ENCODE results near the gene TBP.
A peak's percentile ranks its signal among the peaks of the same experiment; 100 is the strongest.

Gene TBP

GRCh38 chr6:170535004-170535403 is 19.2 kb upstream of the TBP start:
- Histone ChIP-seq H2AK5ac (ENCODE audit: low read length, severe bottlenecking) (no peak overlapping the region), H2BK12ac (ENCODE audit: low read length in 2 of 2) (peak overlapping the region in 1 of 2 experiments; percentile 15), H2BK120ac (ENCODE audit: low read depth, low read length) (no peak overlapping the region), H3K14ac (ENCODE audit: low read length in 2 of 2) (no peak overlapping the region), H3K18ac (ENCODE audit: low read depth in 1 of 2, low read length in 2 of 2) (no peak overlapping the region), H2BK15ac (ENCODE audit: low read depth, poor library complexity, severe bottlenecking) (no peak overlapping the region), H3K4ac (ENCODE audit: low read depth in 1 of 2, low read length in 2 of 2) (no peak overlapping the region), H2AFZ (ENCODE audit: low read depth, low read length) (no peak overlapping the region), H3K4me1 (ENCODE audit: control insufficient read depth, insufficient read depth, low read depth, low read length) (peaks cover 5% of the 10 kb centered on the region), H2BK5ac (ENCODE audit: low read depth, low read length, poor library complexity, severe bottlenecking) (no peak overlapping the region), H3K23ac (ENCODE audit: low read length in 2 of 2) (no peak overlapping the region), H4K91ac (ENCODE audit: low read length) (no peak overlapping the region), H3K4me2 (ENCODE audit: low read length, poor library complexity, severe bottlenecking) (no peak overlapping the region), H3K27me3 (ENCODE audit: control insufficient read depth in 1 of 2, insufficient read depth in 1 of 2, low read length in 2 of 2) (no peaks in the 10 kb centered on the region), H3K9me3 (ENCODE audit: control insufficient read depth, low read length) (no peaks in the 10 kb centered on the region), H4K8ac (ENCODE audit: low read length) (no peak overlapping the region), H3K27ac (ENCODE audit: low read length, poor library complexity, severe bottlenecking) (no peak overlapping the region), H3K79me1 (replicated peaks; ENCODE audit: low read length, poor library complexity, severe bottlenecking) (peaks cover 18% of the 10 kb centered on the region), H3K9ac (ENCODE audit: low read length) (no peak overlapping the region), H3K36me3 (ENCODE audit: control insufficient read depth in 1 of 2, insufficient read depth in 2 of 2, low read depth in 1 of 2, low read length in 2 of 2) (peaks cover 34 to 89% of the 10 kb centered on the region in 2 experiments), H3K4me3 (ENCODE audit: insufficient read depth in 1 of 2, low read depth in 1 of 2, low read length in 2 of 2) (no peak overlapping the region)
- no peak for DNase-seq
- WGBS, result 95% methylated on average over 5 of the region's 5 CpGs

DNA sequence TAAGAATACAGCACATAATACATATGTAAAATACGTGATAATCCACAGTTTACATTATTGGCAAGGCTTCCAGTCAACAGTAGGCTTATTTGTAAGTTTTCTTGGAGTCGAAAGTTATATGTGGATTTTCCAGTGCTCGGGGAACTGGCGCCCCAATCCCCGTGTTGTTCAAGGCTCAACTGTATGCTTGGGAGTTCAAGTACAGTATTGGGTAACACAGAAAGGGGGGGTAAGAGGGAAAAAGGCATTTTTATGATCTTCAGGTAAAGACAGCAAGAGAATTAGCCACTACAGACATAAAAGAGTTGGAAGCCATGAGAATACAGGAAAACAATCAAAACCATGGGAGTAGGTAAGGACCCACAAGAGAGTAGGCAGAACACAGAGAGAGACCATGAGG is 17.5 kb upstream of the TBP start:
- Histone ChIP-seq H2BK12ac (ENCODE audit: low read length in 2 of 2) (no peak overlapping the region), H2BK5ac (ENCODE audit: low read depth, low read length, poor library complexity, severe bottlenecking) (no peak overlapping the region), H3K27ac (ENCODE audit: low read length, poor library complexity, severe bottlenecking) (no peak overlapping the region), H3K9ac (ENCODE audit: low read length) (no peak overlapping the region), H3K18ac (ENCODE audit: low read depth in 1 of 2, low read length in 2 of 2) (no peak overlapping the region), H3K4me1 (ENCODE audit: control insufficient read depth, insufficient read depth, low read depth, low read length) (peaks cover 5% of the 10 kb centered on the region), H2AK5ac (ENCODE audit: low read length, severe bottlenecking) (no peak overlapping the region), H2BK120ac (ENCODE audit: low read depth, low read length) (no peak overlapping the region), H4K8ac (ENCODE audit: low read length) (no peak overlapping the region), H3K14ac (ENCODE audit: low read length in 2 of 2) (no peak overlapping the region), H3K9me3 (ENCODE audit: control insufficient read depth, low read length) (no peaks in the 10 kb centered on the region), H2BK15ac (ENCODE audit: low read depth, poor library complexity, severe bottlenecking) (no peak overlapping the region), H3K79me1 (replicated peaks; ENCODE audit: low read length, poor library complexity, severe bottlenecking) (peaks cover 21% of the 10 kb centered on the region), H3K27me3 (ENCODE audit: control insufficient read depth in 1 of 2, insufficient read depth in 1 of 2, low read length in 2 of 2) (no peaks in the 10 kb centered on the region), H3K23ac (ENCODE audit: low read length in 2 of 2) (no peak overlapping the region), H3K36me3 (ENCODE audit: control insufficient read depth in 1 of 2, insufficient read depth in 2 of 2, low read depth in 1 of 2, low read length in 2 of 2) (peaks cover 35 to 100% of the 10 kb centered on the region in 2 experiments), H3K4me3 (ENCODE audit: insufficient read depth in 1 of 2, low read depth in 1 of 2, low read length in 2 of 2) (no peak overlapping the region), H4K91ac (ENCODE audit: low read length) (no peak overlapping the region), H3K4ac (ENCODE audit: low read depth in 1 of 2, low read length in 2 of 2) (no peak overlapping the region), H3K4me2 (ENCODE audit: low read length, poor library complexity, severe bottlenecking) (no peak overlapping the region), H2AFZ (ENCODE audit: low read depth, low read length) (no peak overlapping the region)
- WGBS, result 97% methylated on average over 5 of the region's 5 CpGs
- no peak for DNase-seq

DNA sequence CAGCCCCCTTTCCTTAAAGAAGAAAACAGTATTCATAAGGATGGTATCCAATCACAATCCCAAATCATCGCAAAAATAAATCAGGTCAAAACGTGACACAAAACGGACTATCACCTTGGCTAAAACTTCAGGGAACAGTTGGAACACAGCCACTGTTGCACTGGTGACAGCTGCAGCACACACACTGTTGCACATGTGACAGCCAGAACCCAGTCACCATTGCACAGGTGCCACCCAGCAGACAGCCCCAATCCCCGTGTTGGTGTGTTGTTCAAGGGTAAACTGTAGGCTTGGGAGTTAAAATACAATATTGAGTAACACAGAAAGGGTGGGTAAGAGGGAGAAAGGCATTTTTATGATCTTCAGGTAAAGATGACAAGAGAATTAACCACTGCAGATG is 16.8 kb upstream of the TBP start:
- Histone ChIP-seq H2AK5ac (ENCODE audit: low read length, severe bottlenecking) (no peak overlapping the region), H3K23ac (ENCODE audit: low read length in 2 of 2) (no peak overlapping the region), H2BK15ac (ENCODE audit: low read depth, poor library complexity, severe bottlenecking) (no peak overlapping the region), H4K8ac (ENCODE audit: low read length) (no peak overlapping the region), H4K91ac (ENCODE audit: low read length) (no peak overlapping the region), H3K4me1 (ENCODE audit: control insufficient read depth, insufficient read depth, low read depth, low read length) (peaks cover 3% of the 10 kb centered on the region), H3K18ac (ENCODE audit: low read depth in 1 of 2, low read length in 2 of 2) (no peak overlapping the region), H3K4me3 (ENCODE audit: insufficient read depth in 1 of 2, low read depth in 1 of 2, low read length in 2 of 2) (no peak overlapping the region), H3K27ac (ENCODE audit: low read length, poor library complexity, severe bottlenecking) (no peak overlapping the region), H3K4ac (ENCODE audit: low read depth in 1 of 2, low read length in 2 of 2) (no peak overlapping the region), H3K79me1 (replicated peaks; ENCODE audit: low read length, poor library complexity, severe bottlenecking) (peaks cover 24% of the 10 kb centered on the region), H3K36me3 (ENCODE audit: control insufficient read depth in 1 of 2, insufficient read depth in 2 of 2, low read depth in 1 of 2, low read length in 2 of 2) (peaks cover 36 to 100% of the 10 kb centered on the region in 2 experiments), H3K9me3 (ENCODE audit: control insufficient read depth, low read length) (no peaks in the 10 kb centered on the region), H2BK5ac (ENCODE audit: low read depth, low read length, poor library complexity, severe bottlenecking) (no peak overlapping the region), H3K14ac (ENCODE audit: low read length in 2 of 2) (no peak overlapping the region), H3K4me2 (ENCODE audit: low read length, poor library complexity, severe bottlenecking) (no peak overlapping the region), H2AFZ (ENCODE audit: low read depth, low read length) (no peak overlapping the region), H2BK12ac (ENCODE audit: low read length in 2 of 2) (no peak overlapping the region), H2BK120ac (ENCODE audit: low read depth, low read length) (no peak overlapping the region), H3K27me3 (ENCODE audit: control insufficient read depth in 1 of 2, insufficient read depth in 1 of 2, low read length in 2 of 2) (no peaks in the 10 kb centered on the region), H3K9ac (ENCODE audit: low read length) (no peak overlapping the region)
- WGBS, result 93% methylated on average over 4 of the region's 4 CpGs
- DNase-seq, result no peak

GRCh38 chr6:170542031-170542719 is 12.0 kb upstream of the TBP start:
- Histone ChIP-seq H2BK120ac (ENCODE audit: low read depth, low read length) (no peak overlapping the region), H3K4ac (ENCODE audit: low read depth in 1 of 2, low read length in 2 of 2) (no peak overlapping the region), H3K9ac (ENCODE audit: low read length) (no peak overlapping the region), H4K8ac (ENCODE audit: low read length) (no peak overlapping the region), H2BK12ac (ENCODE audit: low read length in 2 of 2) (no peak overlapping the region), H2BK15ac (ENCODE audit: low read depth, poor library complexity, severe bottlenecking) (no peak overlapping the region), H3K4me1 (ENCODE audit: control insufficient read depth, insufficient read depth, low read depth, low read length) (no peaks in the 10 kb centered on the region), H3K79me1 (replicated peaks; ENCODE audit: low read length, poor library complexity, severe bottlenecking) (peaks cover 28% of the 10 kb centered on the region), H2AFZ (ENCODE audit: low read depth, low read length) (no peak overlapping the region), H3K36me3 (ENCODE audit: control insufficient read depth in 1 of 2, insufficient read depth in 2 of 2, low read depth in 1 of 2, low read length in 2 of 2) (peaks cover 24 to 99% of the 10 kb centered on the region in 2 experiments), H2AK5ac (ENCODE audit: low read length, severe bottlenecking) (no peak overlapping the region), H3K18ac (ENCODE audit: low read depth in 1 of 2, low read length in 2 of 2) (no peak overlapping the region), H3K9me3 (ENCODE audit: control insufficient read depth, low read length) (no peaks in the 10 kb centered on the region), H3K14ac (ENCODE audit: low read length in 2 of 2) (no peak overlapping the region), H3K27me3 (ENCODE audit: control insufficient read depth in 1 of 2, insufficient read depth in 1 of 2, low read length in 2 of 2) (no peaks in the 10 kb centered on the region), H3K23ac (ENCODE audit: low read length in 2 of 2) (no peak overlapping the region), H2BK5ac (ENCODE audit: low read depth, low read length, poor library complexity, severe bottlenecking) (no peak overlapping the region), H4K91ac (ENCODE audit: low read length) (no peak overlapping the region), H3K27ac (ENCODE audit: low read length, poor library complexity, severe bottlenecking) (no peak overlapping the region), H3K4me2 (ENCODE audit: low read length, poor library complexity, severe bottlenecking) (no peak overlapping the region), H3K4me3 (ENCODE audit: insufficient read depth in 1 of 2, low read depth in 1 of 2, low read length in 2 of 2) (no peak overlapping the region)
- peak; percentile 38 for DNase-seq
- 96% methylated on average over 10 of the region's 10 CpGs for WGBS

Data from mesenchymal stem cell (in vitro differentiated cells and primary cell).